B cell (primary cell): Measurements from ENCODE around the gene SGSM1. TPM values are rescaled to one million over a fixed set of nuclear protein-coding genes. Genes with fewer than 3 reads are reported as not detected.

Experiments used
- ATAC-seq: fragments of 200-7000 bp; cut with Tn5 transposase; one replicate; pipeline ENCODE4 v1.10.0; 2021; ENCODE audit warnings: low read depth, mild to moderate bottlenecking, moderate number of reproducible peaks, moderate library complexity
- CTCF ChIA-PET: fragments of 350-600 bp; sonication (Branson Sonifier 250); formaldehyde crosslinking; loops from one replicate; lab custom pipeline; 2021; ENCODE audit warnings: antibody characterized with exemption, inconsistent platforms; lab: Charles Lee
- POLR2A ChIA-PET: fragments of 350-600 bp; sonication (Branson Sonifier 250); formaldehyde crosslinking; loops from one replicate; lab custom pipeline; 2021; ENCODE audit warnings: antibody characterized with exemption; lab: Charles Lee
- DNase-seq: peaks from one replicate; pipeline ENCODE4 v3.0.0; 2013
- H2AFZ ChIP-seq: 2 replicates; pipeline ENCODE4 v1.6.1; 2012; ENCODE audit warnings: mild to moderate bottlenecking, low read depth, low read length; ENCODE audit not compliant: insufficient read depth, poor library complexity, severe bottlenecking
- H3K27ac ChIP-seq, 2 donors: 1 replicate in 1 of 2; 2 replicates in 1 of 2; pipeline ENCODE4 v1.5.1; 2012 to 2013; ENCODE audit warnings: low read length in 2 of 2, mild to moderate bottlenecking in 2 of 2, moderate library complexity in 1 of 2
- H3K27me3 ChIP-seq, 4 experiments: fragments of 200-600 bp in 1 of 4; sonication (generic) in 1 of 4; replicated peaks in 1 of 4; 1 replicate in 2 of 4; 2 replicates in 2 of 4; pipeline versions ENCODE4 v1.6.1 to v1.7.0; 2013 to 2016; ENCODE audit warnings: low read length in 3 of 4, mild to moderate bottlenecking in 2 of 4, mixed read lengths in 1 of 4, moderate library complexity in 1 of 4; ENCODE audit not compliant: insufficient read depth in 4 of 4, control insufficient read depth in 3 of 4; ENCODE audit errors: control extremely low read depth in 1 of 4
- H3K36me3 ChIP-seq, 2 experiments: replicated peaks in 1 of 2; 1 replicate in 1 of 2; 2 replicates in 1 of 2; pipeline versions ENCODE4 v1.6.1 to v1.7.1; 2013; ENCODE audit warnings: low read length in 1 of 2; ENCODE audit not compliant: insufficient read depth in 2 of 2, control insufficient read depth in 1 of 2; ENCODE audit errors: control extremely low read depth in 1 of 2, extremely low read depth in 1 of 2
- H3K4me1 ChIP-seq, 2 donors: fragments of 200-600 bp in 1 of 2; sonication (generic) in 1 of 2; 1 replicate in 1 of 2; 2 replicates in 1 of 2; pipeline versions ENCODE4 v1.5.1 to v1.6.1; 2013 to 2017; ENCODE audit warnings: low read length in 2 of 2; ENCODE audit not compliant: control insufficient read depth in 2 of 2, insufficient read depth in 2 of 2
- H3K4me2 ChIP-seq: replicated peaks from 2 replicates; pipeline ENCODE3; 2012; ENCODE audit warnings: mild to moderate bottlenecking, low read depth, low read length; ENCODE audit not compliant: poor library complexity, severe bottlenecking
- H3K4me3 ChIP-seq, 5 experiments: fragments of 200-600 bp in 1 of 5; sonication (generic) in 1 of 5; 1 replicate in 3 of 5; 2 replicates in 2 of 5; pipeline versions ENCODE4 v1.5.1 to v1.7.0; 2011 to 2016; ENCODE audit warnings: low read length in 4 of 5, mild to moderate bottlenecking in 4 of 5, low read depth in 2 of 5, control low read depth in 1 of 5, moderate library complexity in 1 of 5; ENCODE audit not compliant: insufficient read depth in 1 of 5; ENCODE audit errors: control extremely low read depth in 1 of 5, extremely low read depth in 1 of 5
- H3K79me2 ChIP-seq: fragments of 200-600 bp; sonication (generic); one replicate; pipeline ENCODE4 v1.6.0; 2016; ENCODE audit warnings: low read length; ENCODE audit not compliant: control insufficient read depth, insufficient read depth
- H3K9ac ChIP-seq: fragments of 200-600 bp; sonication (generic); 2 replicates; pipeline ENCODE4 v1.6.1; 2017; ENCODE audit warnings: mild to moderate bottlenecking, low read length, moderate library complexity
- H3K9me3 ChIP-seq, 3 donors: one replicate each; pipeline versions ENCODE4 v1.6.1 to v1.7.1; 2013; ENCODE audit warnings: low read length in 2 of 3; ENCODE audit not compliant: control insufficient read depth in 2 of 3, insufficient read depth in 1 of 3; ENCODE audit errors: control extremely low read depth in 1 of 3
- H4K20me1 ChIP-seq: 2 replicates; pipeline ENCODE4 v1.6.0; 2012; ENCODE audit warnings: mild to moderate bottlenecking, low read length; ENCODE audit not compliant: insufficient read depth, control insufficient read depth, poor library complexity, severe bottlenecking
- H3K27ac Mint-ChIP-seq: one replicate; pipeline ENCODE4 v1.8.0; 2021; ENCODE audit warnings: mixed read lengths
- H3K27me3 Mint-ChIP-seq: one replicate; pipeline ENCODE4 v1.8.0; 2021; ENCODE audit warnings: mixed read lengths
- H3K4me1 Mint-ChIP-seq: one replicate; pipeline ENCODE4 v1.8.0; 2021; ENCODE audit warnings: mixed read lengths
- H3K4me3 Mint-ChIP-seq: one replicate; pipeline ENCODE4 v1.8.0; 2021; ENCODE audit warnings: mixed read lengths
- H3K9me3 Mint-ChIP-seq: one replicate; pipeline ENCODE4 v1.8.0; 2022; ENCODE audit warnings: mixed read lengths; ENCODE audit not compliant: insufficient read depth
- EZH2 ChIP-seq: IDR thresholded peaks from 2 replicates; pipeline ENCODE4 v1.6.1; 2012; ENCODE audit warnings: borderline replicate concordance, low read depth, mild to moderate bottlenecking, moderate library complexity, low read length; ENCODE audit not compliant: insufficient read depth, poor library complexity, severe bottlenecking
- WGBS: methylation state at CpG from one replicate; pipeline ENCODE4 v1.1.5; 2013; ENCODE audit warnings: missing lambda C conversion rate; ENCODE audit not compliant: insufficient coverage; 5-methylcytosine and 5-hydroxymethylcytosine counted together
- intact Hi-C: fragments of 100-400 bp; cut with micrococcal nuclease; formaldehyde crosslinking; loops from one replicate; pipeline ENCODE4 v1.10.0; 2022
- polyA plus RNA-seq: library from polyadenylated mRNA; depleted of rRNA; stranded (reverse); fragments of >200 nt; gene quantifications from 2 replicates; pipeline ENCODE4 v1.2.3, GENCODE V29; 2012
- total RNA-seq, 2 donors: library from RNA; stranded (reverse); fragments of 120-200 nt in 1 of 2; gene quantifications; 1 replicate in 1 of 2; 2 replicates in 1 of 2; pipeline versions ENCODE4 v1.2.3 to v1.2.4, GENCODE V29; 2013 to 2022
- TF ChIP-seq, protein P1 (sequence below): fragments of 200-600 bp; IDR thresholded peaks from one replicate; pipeline ENCODE4 v1.8.0; 2022; ENCODE audit warnings: antibody characterized with exemption, mild to moderate bottlenecking

The SGSM1 gene
- total and polyA plus RNA-seq, 2 donors (not counting 1 experiment from before 2014, with no cell fraction given), result 0.91 to 1.3 TPM

GRCh38 chr22:24952837-24953383, 146.9 kb downstream of the SGSM1 start:
- ATAC-seq (no peak), DNase-seq (peak; percentile 15)
- H3K79me2 ChIP-seq, result no peaks in the 10 kb centered on the region
- no peaks in the 10 kb centered on the region for H4K20me1 ChIP-seq
- no peak overlapping the region for H3K27ac ChIP-seq
- Mint-ChIP-seq H3K27ac (no peak overlapping the region), H3K4me1 (peaks cover 14% of the 10 kb centered on the region), H3K4me3 (peak overlapping the region; percentile 67), H3K27me3 (peaks cover 66% of the 10 kb centered on the region), H3K9me3 (no peaks in the 10 kb centered on the region)
- intact Hi-C loops, result no loop called here
- 2% methylated on average over 35 of the region's 35 CpGs for WGBS
- POLR2A ChIA-PET, result no interaction called here
- peak overlapping the region; percentile 59 for H3K9ac ChIP-seq
- CTCF ChIA-PET, result no interaction called here
- H3K4me2 ChIP-seq, result peak overlapping the region; percentile 84
- H3K4me3 ChIP-seq, result peak overlapping the region in 3 of 5 experiments; percentile 32 to 62 (median 38)
- H3K36me3 ChIP-seq, result no peaks in the 10 kb centered on the region
- H3K27me3 ChIP-seq, result peaks cover 0 to 57% (median 23%) of the 10 kb centered on the region in 4 experiments
- H3K9me3 ChIP-seq, result peaks cover 0 to 16% (median 0%) of the 10 kb centered on the region in 3 donors
- H2AFZ ChIP-seq, result peak overlapping the region; percentile 69
- TF ChIP-seq EZH2, result no peak
- TF ChIP-seq, protein P1, sequence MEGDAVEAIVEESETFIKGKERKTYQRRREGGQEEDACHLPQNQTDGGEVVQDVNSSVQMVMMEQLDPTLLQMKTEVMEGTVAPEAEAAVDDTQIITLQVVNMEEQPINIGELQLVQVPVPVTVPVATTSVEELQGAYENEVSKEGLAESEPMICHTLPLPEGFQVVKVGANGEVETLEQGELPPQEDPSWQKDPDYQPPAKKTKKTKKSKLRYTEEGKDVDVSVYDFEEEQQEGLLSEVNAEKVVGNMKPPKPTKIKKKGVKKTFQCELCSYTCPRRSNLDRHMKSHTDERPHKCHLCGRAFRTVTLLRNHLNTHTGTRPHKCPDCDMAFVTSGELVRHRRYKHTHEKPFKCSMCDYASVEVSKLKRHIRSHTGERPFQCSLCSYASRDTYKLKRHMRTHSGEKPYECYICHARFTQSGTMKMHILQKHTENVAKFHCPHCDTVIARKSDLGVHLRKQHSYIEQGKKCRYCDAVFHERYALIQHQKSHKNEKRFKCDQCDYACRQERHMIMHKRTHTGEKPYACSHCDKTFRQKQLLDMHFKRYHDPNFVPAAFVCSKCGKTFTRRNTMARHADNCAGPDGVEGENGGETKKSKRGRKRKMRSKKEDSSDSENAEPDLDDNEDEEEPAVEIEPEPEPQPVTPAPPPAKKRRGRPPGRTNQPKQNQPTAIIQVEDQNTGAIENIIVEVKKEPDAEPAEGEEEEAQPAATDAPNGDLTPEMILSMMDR, result no peak
- H3K4me1 ChIP-seq, result peaks cover 13 to 15% of the 10 kb centered on the region in 2 donors

GRCh38 chr22:24953384-24954113, 147.5 kb downstream of the SGSM1 start:
- ChIA-PET CTCF (no interaction called here), POLR2A (no interaction called here)
- Histone ChIP-seq H3K4me1 (peaks cover 13 to 15% of the 10 kb centered on the region in 2 donors), H3K79me2 (no peaks in the 10 kb centered on the region), H3K9me3 (peaks cover 0 to 16% (median 0%) of the 10 kb centered on the region in 3 donors), H3K27ac (no peak overlapping the region), H3K36me3 (no peaks in the 10 kb centered on the region), H2AFZ (peak overlapping the region; percentile 69), H3K4me3 (peak overlapping the region in 1 of 5 experiments; percentile 62), H3K9ac (no peak overlapping the region), H4K20me1 (no peaks in the 10 kb centered on the region), H3K27me3 (peaks cover 0 to 55% (median 23%) of the 10 kb centered on the region in 4 experiments), H3K4me2 (peak overlapping the region; percentile 84)
- TF ChIP-seq, protein P1, result no peak
- TF ChIP-seq EZH2, result no peak
- ATAC-seq, result no peak
- no peak for DNase-seq
- peaks cover 60% of the 10 kb centered on the region for H3K27me3 Mint-ChIP-seq
- 13% methylated on average over 45 of the region's 47 CpGs for whole genome bisulfite sequencing
- no peak overlapping the region for H3K27ac Mint-ChIP-seq
- H3K4me1 Mint-ChIP-seq, result peaks cover 14% of the 10 kb centered on the region
- H3K4me3 Mint-ChIP-seq, result peak overlapping the region; percentile 67
- H3K9me3 Mint-ChIP-seq, result no peaks in the 10 kb centered on the region
- intact Hi-C loops, result no loop called here
